GM18873 (cell line): Measurements from ENCODE around the gene HCN1.

Experiments
- ATAC-seq: cut with Tn5 transposase; IDR thresholded peaks from one replicate; pipeline ENCODE4 v1.9.1; 2021; ENCODE audit warnings: mild to moderate bottlenecking, moderate library complexity, moderate number of reproducible peaks; ENCODE audit not compliant: unreplicated experiment, low FRiP score

The HCN1 gene

DNA sequence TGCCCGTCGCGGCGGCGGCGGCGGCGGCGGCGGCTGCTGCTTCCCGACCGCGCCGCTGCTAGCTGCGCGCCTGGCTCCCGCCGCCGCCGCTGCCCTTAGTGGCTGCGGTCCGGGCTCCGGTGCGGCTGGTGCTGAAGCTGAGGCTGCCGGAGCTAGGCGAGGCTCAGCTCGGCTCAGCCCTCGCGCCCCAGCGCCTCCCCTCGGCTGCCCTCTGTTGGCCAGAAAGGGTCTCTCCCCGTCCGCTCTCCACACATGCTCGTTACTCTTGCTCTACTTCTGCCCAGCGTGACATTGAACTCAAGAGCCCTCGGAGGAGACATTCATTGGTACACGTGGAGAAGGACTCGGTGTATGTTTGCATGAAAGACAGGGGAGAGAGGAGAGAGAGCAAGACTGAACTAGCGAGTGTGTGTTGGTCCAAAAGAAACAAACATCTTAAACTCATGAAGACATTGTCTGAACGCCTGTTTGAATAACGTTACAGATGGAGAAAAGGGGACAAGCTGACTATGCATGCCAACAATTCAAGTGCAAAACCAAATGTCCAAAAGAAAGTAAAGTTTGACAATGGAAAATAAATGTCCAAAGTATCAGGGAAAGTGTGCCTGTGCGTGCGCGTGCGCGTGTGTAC lies at the start of gene HCN1:
Gene HCN1 (minus strand): TSS at position 175 of the 631 bp plus-strand sequence.
- no peak for ATAC-seq

DNA sequence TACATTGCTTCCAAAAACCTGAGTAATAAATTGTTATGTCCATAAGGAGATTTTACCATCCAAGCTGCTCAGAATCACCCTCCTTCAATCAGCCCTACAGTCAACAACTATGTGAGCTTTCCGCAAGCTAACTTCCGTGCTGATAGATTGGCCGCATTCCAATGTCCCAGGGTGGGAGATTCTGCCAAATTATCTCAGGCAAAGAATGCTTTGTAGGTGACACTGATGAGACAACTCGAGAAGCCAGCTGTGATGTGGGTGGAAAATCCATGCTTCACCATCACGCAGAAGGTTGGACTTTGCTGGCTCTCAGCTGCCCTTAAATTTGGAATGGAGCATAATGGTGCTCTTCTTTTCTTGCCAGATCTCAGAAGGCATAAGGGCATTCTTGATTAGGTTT lies 44.9 kb upstream of the HCN1 start:
- no peak for ATAC-seq

DNA sequence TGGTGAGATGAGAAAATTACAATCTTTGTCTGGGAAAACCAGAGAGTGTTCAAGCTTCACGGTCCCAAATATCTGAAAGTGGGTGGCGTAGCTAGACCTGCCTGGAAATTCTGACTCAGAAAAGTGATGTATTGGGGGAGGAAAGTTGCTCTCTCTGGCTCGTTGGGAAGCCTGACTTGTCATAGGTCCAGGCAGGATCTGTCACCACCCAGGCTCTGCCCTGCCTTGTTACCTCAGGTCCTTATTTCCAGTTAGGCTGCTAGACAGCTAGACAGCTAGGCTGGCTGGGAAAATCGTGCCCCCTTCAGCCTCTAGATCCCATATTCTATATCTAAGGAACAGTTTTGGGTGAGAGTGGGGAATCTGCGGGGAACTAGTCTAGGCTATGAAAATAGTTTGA lies 41.0 kb upstream of the HCN1 start:
- no peak for ATAC-seq

DNA sequence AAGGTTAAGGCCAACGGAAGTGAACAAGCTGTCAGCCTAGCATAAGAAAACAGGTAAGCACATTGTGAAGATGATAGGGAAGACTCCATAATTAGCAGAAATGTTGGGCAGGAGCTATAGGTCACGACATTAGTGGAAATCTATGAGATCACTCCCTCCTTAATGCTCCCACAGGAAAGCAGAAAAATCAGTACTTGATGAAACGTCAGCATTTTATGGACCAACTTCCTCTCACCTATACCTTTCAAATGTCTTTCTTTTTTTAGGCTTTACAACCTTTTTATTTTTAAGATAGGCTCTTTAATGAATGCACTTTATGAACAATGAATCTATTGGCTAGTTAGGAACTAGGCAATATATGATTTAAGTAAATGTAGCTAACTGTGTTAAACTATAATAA lies 29.4 kb upstream of the HCN1 start:
- no peak for ATAC-seq

DNA sequence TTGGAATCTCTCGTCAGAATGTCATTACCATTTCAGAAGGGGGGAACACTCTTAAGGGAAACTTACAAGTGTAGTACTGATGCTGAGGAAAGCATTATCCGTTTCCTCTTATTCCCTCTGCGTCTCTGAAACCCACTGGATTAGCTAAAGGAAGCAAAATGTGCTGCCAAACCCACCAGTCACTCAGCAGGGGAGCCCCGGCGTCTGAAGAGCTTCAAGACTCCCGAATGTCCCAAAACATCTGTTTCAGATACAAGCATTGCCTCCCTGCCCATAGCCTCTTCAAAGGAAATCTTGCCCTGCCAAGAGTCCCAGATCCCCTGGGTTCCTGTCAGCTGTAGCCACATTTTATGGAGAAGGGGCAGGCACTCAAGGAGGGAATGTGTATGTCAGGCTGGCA lies 1.0 kb upstream of the HCN1 start:
- ATAC-seq = no peak

DNA sequence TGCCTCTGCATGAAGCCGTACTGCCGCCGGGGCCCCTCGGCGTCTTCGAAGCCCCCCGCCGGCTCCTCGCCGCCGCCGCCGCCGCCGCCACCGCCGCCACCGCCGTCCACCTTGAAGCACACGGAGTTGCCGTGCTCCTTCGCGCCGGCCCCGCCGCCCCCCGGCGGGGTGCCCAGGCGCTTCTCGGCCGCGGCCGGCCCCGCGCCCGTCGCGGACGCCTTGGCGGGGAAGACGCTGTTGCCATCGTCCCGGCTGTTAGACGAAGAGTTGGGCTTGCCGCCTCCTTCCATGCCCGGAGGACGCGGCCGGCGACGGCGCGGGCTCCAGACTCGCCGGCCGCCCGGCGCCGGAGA lies 400 bp downstream of the HCN1 start:
- ATAC-seq = no peak

DNA sequence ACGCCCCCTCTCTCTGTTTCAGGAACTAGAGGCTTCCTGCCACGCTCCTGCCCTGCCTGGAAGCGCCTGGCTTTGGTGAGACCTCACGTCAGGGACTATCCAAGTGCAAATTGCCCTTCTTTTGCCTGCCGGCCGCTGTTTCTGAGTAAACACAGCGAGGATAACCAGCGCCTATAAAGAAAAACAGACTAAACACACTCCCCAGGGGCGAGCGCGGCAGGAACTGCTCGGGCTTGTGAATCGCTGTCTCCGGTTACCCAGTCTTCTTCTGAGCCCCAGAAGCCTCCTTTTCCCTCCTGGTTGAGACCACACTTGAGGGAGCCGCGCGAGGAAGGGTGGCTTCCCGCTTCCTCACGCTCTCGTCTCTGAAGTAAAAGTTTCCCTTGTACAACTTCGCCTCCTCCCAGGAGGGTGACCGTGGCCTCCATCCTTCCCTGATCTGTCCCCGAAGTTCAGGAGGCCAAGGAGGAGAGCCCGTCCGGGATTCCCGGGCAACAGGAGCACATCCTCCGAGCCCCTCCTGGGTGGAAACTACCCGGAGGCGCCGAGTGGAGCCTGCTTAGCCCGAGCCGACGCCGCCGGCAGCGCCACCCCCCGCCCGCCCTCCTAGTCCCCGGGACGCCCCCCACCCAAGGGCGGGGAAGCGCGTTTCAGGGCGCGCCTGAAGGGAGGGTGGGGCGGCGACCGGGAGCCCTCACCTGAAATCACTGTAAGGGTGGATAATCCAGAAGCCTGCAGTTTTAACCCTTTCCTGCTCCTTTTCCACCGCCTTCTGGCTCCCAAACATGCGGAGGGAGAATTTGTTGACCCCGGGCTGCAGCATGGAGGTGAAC lies 993 bp downstream of the HCN1 start:
- ATAC-seq = no peak

DNA sequence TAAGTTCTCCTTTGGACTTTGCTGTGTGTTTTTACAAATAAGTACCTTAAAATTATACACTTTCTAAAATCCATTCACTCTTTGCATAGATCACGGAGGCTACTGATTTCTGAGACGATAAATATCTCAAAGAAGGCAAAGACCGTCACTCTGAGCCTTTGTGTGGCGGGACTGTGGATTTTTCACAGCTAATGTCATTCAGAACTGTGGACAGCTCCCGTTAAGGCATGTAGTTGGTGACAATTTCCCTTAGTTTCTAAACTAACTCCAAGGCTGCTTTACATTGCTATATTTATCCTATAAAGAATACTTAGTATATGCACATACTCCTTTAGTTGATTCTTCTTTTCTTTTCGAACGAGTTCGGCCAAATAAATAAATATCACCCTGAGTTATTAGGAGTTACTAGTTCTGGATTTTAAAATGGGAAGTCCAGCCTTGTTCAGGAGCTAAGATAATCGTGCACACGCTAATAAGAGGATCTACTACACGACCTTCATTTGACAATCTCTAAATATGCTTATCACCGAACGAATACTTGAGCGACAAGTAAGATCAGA lies 1.8 kb downstream of the HCN1 start:
- no peak for ATAC-seq

DNA sequence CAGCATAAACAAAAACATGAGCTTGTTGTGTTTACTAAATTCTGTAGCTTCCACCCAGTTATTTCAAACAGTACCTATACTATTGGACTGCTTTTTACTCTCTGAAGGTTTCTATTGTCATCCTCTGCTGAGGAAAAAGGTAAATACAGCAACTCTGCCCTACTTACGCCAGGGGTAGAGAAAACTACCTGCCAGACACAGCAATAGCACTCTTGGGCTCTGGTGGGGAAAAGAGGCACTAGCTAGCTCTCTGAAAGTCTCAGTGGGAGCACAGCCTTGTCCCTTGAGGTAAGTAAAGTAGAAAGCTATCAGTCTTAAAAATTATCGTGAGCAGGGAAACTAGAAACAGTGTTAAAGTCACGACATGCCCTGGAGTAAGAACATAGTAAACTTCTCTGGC lies 3.7 kb downstream of the HCN1 start:
- ATAC-seq = no peak

DNA sequence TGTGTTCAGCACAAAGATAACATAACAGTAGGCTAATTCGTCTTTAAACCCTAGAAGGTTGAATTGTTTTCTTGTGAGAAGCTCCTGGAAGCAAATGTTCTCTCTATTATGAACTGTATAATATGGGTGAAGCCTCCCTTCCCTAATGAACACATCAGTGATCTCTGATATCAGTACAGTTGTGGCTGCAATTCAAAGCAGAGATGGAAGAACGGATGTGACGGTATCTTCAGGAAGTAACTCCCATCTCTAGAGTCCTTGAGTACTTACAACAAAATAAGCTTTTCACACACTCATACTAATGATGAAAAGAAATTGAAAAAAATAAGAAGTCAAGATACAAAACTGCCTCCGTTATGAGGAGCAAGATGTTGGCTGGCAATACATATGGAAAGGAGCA lies 4.5 kb downstream of the HCN1 start:
- ATAC-seq = no peak

DNA sequence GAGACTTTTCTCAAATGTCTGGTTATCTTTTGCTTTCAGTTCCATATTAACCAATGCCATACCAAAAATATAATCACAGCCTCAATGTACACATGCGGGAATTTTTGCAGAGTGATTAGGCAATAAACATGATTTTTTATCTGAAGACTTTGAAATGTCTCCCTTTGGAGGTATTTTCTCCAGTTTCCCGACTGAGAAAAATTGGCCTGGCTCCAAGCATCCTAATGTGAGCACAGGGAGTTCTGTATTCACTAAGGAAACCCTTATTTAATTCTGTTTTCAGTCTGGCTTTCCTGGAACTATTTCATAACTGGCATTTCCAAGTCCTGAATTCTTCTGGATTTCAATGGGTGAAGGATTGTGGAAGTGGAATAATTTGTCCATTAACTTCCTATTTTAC lies 8.5 kb downstream of the HCN1 start:
- no peak for ATAC-seq

DNA sequence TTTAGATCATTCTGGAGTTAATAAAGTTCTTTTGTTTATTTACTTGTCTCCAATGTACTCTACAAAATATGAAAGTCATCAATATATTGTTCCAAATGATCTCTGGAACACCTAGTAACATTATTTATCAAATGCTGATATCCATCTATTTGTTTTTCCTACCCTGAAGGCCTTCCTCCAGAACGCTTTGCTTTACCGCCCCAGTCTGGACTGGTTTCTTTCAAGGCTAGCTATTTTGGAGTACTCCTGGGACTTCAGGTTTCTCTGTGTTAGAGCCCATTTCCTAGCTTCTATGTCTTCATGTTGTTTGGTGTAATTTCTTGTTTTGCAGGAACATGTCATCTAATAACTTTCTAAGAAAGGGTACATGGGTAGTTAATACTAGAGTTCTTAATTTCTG lies 9.6 kb downstream of the HCN1 start:
- ATAC-seq = no peak

DNA sequence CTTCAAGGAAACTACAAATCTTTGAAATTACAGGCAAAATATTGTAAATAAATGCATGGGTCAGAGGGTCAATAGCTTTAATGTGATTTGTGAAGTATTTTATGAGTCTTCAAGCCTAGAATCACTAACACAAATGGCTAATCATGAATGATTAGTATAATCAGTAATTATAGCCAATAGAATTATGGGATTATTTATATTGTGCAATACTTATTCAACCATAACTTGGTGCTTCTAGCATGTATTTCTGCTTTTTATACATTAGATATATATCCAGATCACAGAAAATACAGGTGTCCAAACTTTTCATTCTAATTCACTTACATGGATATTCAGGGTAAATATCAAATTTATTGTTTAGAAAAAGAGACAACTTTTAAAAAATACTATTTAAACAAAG lies 12.1 kb downstream of the HCN1 start:
- no peak for ATAC-seq

DNA sequence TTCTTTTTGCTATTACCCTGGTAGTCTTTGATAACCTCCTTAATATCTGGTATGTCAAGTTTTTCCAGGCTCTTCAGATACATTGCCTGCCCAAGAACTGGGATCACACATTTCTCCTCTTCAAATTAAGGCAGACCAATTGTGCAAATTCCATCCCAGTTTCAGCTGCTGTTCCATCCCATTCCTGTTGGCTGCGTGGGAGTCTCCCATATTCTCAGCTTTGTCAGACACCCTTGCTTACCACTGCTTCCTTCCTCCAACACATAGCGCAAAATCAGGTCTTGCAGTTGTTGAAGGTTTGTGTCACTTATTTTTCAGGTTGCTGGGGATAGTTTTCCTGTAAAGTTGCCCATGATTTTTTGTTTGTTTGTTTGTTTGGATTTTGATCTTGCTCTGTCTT lies 15.2 kb downstream of the HCN1 start:
- ATAC-seq = no peak

DNA sequence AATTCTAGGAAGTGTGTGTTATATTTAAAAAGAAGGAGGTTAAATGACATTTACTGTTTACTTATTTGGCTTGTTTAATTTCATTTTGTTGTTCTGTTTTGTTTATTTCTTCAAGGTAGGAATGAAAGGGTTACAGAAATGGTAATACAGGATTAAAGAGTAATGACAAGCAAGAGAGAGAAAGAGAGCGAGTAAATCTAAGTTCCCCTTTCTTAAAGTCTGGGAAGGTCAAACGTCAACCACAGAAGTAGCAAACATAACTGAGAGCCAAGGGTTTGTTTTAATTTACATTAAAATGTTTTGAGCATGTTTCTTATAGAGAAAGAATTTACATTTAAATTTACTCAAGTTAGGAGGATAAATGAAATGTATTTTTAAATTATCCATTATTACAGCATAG lies 18.7 kb downstream of the HCN1 start:
- ATAC-seq = no peak

DNA sequence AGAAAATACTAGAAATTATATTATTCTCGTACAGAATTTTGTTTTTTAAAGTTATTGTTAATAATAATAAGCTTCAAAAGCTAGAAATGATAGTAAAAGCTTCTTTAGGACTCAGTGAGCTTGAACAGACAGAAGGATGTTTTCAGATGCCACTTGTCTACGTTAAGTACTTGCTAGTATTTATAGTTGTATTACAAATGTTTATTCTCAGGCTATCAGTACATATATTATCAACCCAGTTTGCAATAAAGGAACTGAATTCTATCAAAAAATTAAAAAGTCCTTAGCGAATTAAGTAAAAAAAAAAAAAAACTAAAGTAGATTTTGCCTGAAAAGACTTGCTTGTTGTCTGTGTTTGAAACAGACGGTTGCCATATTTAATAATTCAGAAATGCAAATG lies 23.9 kb downstream of the HCN1 start:
- no peak for ATAC-seq

DNA sequence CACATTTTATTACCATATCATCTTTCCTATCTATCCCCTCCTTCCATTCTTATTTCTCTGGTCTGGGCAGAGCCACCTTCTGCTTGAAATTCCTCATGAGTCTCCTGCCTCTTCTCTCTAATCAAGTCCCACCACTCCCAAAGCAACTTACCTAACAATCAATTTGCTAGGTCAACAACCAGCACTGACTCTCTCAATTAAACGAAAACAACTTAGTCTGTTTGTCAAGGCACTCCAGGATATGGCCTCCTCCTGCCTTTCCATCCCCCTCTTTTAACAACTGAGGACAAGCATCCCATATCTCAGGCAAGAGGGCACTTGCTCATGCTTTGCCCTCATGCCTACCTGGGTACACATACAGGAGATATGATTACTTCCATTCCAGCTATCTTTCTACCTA lies 47.4 kb downstream of the HCN1 start:
- no peak for ATAC-seq

DNA sequence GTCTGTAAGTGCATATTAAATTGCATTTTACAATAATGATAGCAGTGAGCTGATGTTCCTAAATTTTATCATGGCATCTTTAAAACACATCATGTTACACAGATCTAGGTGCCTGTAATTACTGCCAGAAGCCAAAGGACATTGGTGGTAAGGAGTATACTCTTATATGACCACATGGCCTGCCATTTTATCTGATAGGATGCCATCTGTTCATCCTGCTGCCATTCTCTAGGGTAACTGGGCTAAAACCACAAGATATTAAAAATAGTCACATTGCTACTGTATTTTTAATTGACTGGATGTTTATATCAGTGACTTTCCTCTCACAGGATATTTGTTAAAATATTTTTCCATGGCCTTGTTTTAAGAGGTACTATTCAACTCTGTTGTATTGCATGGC lies 53.1 kb downstream of the HCN1 start:
- ATAC-seq = no peak

DNA sequence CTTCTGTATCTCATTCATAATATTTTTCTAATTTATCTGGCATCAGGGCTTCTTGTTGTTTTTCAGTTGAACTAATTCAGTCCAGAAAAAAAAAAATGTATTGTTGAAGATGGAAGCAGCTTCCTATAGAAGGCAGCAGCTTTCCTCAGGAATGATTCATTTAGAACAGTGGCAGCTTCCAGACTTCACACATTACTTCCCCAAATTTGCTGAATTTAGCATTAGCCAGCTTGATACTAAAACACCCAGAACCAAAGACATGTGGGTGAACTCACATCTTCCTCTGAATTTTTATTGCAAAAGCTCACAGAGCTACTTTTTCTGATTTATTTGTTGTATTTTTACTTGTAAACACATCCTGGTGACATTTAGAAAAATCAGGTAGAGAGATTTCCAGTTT lies 53.8 kb downstream of the HCN1 start:
- ATAC-seq = no peak

DNA sequence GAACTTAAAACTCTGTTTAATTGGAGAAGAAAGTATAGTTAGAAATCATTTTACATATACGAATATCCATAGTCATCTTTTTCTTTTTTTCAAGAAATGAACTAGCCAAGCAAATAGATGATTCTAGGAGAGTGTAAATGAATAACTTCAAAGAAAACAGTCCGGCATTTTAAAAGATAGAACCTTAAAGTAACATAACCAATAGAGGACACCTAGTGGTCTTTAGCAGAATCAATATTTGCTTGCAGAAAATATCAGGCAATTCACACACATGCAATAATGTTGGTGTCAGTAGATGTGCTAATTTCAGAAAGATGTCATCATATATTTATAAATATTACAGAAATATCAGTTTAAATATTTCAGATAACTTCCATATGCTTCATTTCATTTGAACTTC lies 57.1 kb downstream of the HCN1 start:
- no peak for ATAC-seq

DNA sequence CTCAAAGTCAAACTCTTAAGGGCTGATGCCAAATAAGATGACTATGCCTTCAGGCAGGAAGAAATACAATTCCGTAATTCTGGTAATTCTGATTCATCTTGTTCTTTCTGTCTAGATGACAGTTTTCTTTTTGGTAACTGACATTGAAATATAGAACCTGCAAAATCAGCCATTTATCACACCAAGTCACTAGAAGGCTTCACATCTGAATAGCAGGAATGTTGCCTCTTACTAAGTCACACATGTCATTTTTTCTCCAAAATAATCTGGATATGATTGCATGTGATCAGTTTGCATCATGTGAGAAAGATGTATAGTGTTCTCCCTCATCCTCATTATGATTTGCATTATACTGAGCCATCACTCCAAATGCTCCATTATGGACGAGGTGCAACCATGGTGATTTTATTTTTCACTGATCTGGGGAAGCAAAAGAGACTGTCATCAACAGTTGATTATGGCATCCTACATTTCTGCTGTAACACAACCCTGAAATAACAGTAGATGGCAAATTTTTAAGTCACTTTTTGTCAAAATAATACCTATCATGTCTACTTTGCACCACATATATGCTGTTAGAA lies 69.0 kb downstream of the HCN1 start:
- ATAC-seq = no peak

DNA sequence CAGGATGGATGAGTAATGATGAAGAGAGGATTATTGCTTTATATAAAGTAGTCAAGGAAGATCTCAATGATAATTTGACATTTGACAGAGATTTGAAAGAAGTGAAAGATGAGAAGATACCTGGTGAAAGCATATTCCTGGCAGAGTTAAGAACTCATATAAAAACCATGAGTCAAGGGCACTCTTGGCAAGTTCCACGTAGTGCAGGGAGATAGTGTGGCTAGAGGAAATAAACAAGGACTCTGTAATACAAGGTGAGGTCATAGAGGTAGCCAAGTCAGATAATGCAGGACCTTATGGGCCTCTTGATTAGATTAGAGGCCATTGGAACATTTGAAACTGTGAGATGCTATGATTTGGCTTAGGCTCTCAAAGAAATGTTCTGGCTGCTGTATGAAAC lies 72.3 kb downstream of the HCN1 start:
- ATAC-seq = no peak
